HL-60/S4 treated with retinoic acid at 250 ng/mL for 4 days and 3 days (cell line): ENCODE results near the gene ITGA11.

Experiments
- in situ Hi-C: fragments of 300-500 bp; cut with MboI; formaldehyde crosslinking; loops from 2 replicates; pipeline ENCODE4 v1.7.0; 2022; ENCODE audit warnings: low sequenced_read_pairs

ITGA11 gene

DNA sequence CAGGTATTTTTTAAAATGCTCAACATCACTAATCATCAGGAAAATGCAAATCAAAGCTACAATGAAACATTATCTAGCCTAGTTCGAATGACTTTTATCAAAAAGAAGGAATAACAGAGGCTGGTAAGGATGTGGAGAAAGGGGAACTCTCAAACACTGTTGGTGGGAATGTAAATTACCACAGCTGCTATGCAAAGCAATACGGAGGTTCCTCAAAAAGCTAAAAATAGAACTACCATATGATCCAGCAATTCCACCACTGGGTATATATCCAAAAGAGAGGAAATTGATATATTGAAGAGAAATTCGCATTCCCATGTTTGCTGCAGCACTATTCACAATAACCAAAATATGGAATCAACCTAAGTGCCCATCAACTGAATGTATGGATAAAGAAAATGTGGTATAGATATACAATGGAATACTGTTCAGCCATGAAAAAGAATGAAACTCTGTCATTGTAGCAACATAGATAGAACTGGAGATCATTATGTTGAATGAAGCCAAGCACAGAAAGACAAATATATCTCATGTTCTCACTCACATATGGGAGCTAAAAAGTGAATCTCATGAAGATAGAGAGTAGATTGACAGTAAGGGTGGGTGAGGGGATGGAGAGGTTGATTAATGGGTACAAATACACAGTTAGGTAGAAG is 182.8 kb downstream of the ITGA11 start:
- in situ Hi-C loops, result no loop called here
